ENCODE results near the gene BSN.

BSN gene

DNA sequence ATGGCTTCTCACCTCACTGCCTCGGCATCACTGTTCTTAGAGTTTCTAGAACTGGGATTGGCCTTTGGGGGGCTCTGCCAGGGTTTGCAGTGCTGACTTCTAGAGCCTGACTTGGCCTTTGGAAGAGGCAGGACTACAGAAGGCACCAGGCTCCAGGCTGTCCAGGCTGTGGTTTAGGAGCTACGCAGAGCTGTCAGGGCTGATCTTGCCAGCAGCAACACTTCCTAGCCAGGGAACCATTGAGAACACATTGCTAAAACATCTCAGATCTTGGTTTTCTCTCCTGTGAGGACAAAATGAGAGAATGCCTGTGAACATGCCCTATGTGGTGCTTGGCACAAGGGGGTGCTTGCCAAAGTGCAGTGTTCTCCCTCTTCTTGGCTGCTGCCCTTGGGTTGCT lies 85.3 kb downstream of the BSN start:
- Histone ChIP-seq H3K27ac (ENCODE audit: low read depth in 2 of 2, low read length in 2 of 2) (no peak overlapping the region), H3K4me3 (ENCODE audit: low read length in 2 of 2) (no peak overlapping the region), H3K9me3 (ENCODE audit: control insufficient read depth in 2 of 2, low read length in 2 of 2) (no peaks in the 10 kb centered on the region), H3K4me1 (ENCODE audit: control insufficient read depth in 2 of 2, insufficient read depth in 2 of 2, low read length in 2 of 2) (no peaks in the 10 kb centered on the region), H3K36me3 (ENCODE audit: control insufficient read depth in 2 of 2, insufficient read depth in 2 of 2, low read length in 2 of 2) (no peaks in the 10 kb centered on the region), H3K27me3 (ENCODE audit: control insufficient read depth in 2 of 2, insufficient read depth in 2 of 2, low read length in 2 of 2) (no peaks in the 10 kb centered on the region), H3K9ac (ENCODE audit: low read depth in 1 of 2, low read length in 2 of 2) (no peak overlapping the region)

DNA sequence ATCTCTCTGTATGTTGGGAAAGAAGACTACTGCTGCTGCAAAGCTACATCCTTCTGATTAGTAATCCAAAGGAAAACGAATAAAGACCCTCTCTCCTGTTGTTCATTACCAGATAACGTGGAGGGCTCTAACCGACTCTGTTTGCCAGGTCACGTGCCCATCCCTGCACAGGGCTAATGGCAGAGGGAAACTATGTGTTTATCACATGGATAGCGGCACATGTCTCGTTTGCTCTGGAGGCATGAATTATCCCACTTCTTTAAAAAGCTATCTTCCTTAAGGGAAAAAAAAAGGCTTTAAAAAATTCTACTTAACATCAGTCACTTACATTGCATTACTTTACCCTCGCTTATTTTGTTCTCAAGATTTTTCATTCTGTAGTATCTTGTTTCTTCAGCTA lies 87.0 kb downstream of the BSN start:
- no peaks in the 10 kb centered on the region for H3K27me3 ChIP-seq (ENCODE audit: control insufficient read depth in 2 of 2, insufficient read depth in 2 of 2, low read length in 2 of 2)
- H3K9me3 ChIP-seq (ENCODE audit: control insufficient read depth in 2 of 2, low read length in 2 of 2) = no peaks in the 10 kb centered on the region
- H3K4me3 ChIP-seq (ENCODE audit: low read length in 2 of 2) = no peak overlapping the region
- H3K36me3 ChIP-seq (ENCODE audit: control insufficient read depth in 2 of 2, insufficient read depth in 2 of 2, low read length in 2 of 2) = no peaks in the 10 kb centered on the region
- no peak overlapping the region for H3K27ac ChIP-seq (ENCODE audit: low read depth in 2 of 2, low read length in 2 of 2)
- H3K4me1 ChIP-seq (ENCODE audit: control insufficient read depth in 2 of 2, insufficient read depth in 2 of 2, low read length in 2 of 2) = no peaks in the 10 kb centered on the region
- H3K9ac ChIP-seq (ENCODE audit: low read depth in 1 of 2, low read length in 2 of 2) = no peak overlapping the region

DNA sequence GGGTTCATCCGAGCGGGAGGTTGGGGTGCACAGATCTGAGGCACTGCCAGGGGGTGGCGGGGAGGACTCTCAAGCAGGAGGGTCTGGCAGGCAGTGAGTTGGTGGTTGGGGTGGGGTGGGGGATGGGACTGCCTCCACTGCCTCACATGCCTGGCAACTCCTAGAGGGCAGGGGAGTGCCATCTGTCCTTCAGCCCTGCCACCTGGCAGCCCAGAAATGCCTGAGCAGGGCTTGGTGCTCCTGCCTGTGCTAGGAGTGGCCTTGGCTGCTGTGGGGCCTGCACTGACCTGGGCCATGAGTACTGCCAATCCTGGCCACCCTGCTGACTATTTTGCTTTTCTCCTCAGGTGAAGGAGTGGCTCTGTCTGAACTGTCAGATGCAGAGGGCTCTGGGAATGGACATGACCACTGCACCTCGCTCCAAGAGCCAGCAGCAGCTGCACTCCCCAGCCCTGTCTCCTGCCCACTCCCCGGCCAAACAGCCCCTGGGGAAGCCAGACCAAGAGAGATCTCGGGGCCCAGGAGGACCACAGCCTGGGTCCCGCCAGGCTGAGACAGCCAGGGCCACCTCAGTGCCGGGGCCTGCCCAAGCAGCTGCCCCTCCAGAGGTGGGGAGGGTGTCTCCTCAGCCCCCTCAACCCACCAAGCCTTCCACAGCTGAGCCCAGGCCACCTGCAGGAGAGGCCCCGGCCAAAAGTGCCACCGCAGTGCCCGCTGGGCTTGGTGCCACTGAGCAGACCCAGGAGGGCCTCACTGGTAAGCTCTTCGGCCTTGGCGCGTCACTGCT lies 87.8 kb downstream of the BSN start:
- Histone ChIP-seq H3K4me1 (ENCODE audit: control insufficient read depth in 2 of 2, insufficient read depth in 2 of 2, low read length in 2 of 2) (no peaks in the 10 kb centered on the region), H3K9ac (ENCODE audit: low read depth in 1 of 2, low read length in 2 of 2) (no peak overlapping the region), H3K4me3 (ENCODE audit: low read length in 2 of 2) (no peak overlapping the region), H3K36me3 (ENCODE audit: control insufficient read depth in 2 of 2, insufficient read depth in 2 of 2, low read length in 2 of 2) (no peaks in the 10 kb centered on the region), H3K27me3 (ENCODE audit: control insufficient read depth in 2 of 2, insufficient read depth in 2 of 2, low read length in 2 of 2) (no peaks in the 10 kb centered on the region), H3K9me3 (ENCODE audit: control insufficient read depth in 2 of 2, low read length in 2 of 2) (no peaks in the 10 kb centered on the region), H3K27ac (ENCODE audit: low read depth in 2 of 2, low read length in 2 of 2) (no peak overlapping the region)

DNA sequence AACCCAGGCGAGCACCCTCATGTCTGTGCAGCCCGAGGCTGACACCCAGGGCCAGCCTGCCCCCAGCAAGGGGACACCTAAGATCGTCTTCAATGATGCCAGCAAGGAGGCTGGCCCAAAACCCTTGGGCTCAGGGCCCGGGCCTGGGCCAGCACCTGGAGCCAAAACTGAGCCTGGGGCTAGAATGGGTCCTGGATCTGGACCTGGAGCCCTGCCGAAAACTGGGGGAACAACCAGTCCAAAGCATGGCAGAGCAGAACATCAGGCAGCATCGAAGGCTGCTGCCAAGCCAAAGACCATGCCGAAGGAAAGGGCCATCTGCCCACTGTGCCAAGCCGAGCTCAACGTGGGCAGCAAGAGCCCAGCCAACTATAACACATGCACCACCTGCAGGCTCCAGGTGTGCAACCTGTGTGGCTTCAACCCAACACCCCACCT lies 88.5 kb downstream of the BSN start:
- no peaks in the 10 kb centered on the region for H3K9me3 ChIP-seq (ENCODE audit: control insufficient read depth in 2 of 2, low read length in 2 of 2)
- H3K9ac ChIP-seq (ENCODE audit: low read depth in 1 of 2, low read length in 2 of 2) = no peak overlapping the region
- H3K4me3 ChIP-seq (ENCODE audit: low read length in 2 of 2) = no peak overlapping the region
- H3K27ac ChIP-seq (ENCODE audit: low read depth in 2 of 2, low read length in 2 of 2) = no peak overlapping the region
- H3K36me3 ChIP-seq (ENCODE audit: control insufficient read depth in 2 of 2, insufficient read depth in 2 of 2, low read length in 2 of 2) = no peaks in the 10 kb centered on the region
- H3K4me1 ChIP-seq (ENCODE audit: control insufficient read depth in 2 of 2, insufficient read depth in 2 of 2, low read length in 2 of 2) = no peaks in the 10 kb centered on the region
- H3K27me3 ChIP-seq (ENCODE audit: control insufficient read depth in 2 of 2, insufficient read depth in 2 of 2, low read length in 2 of 2) = no peaks in the 10 kb centered on the region

DNA sequence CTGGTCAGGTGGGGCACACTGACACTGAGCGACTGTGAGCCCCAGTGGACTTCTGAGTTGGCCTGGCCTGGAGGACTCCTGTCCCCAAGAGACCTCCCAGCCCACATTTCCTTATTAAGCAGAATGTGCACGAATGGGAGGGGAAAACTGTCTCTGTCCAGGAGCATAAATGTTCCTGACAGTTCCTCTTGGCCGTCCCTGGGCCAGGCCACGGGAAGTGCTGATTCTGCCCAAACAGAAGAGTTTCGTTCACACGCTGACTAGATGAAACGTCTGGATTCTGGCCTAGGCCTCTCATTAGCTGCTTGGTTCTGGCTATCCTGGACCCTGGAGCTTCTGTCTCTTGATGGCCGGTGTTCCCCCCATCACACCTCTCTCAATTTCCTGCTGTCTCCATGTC lies 90.4 kb downstream of the BSN start:
- Histone ChIP-seq H3K36me3 (ENCODE audit: control insufficient read depth in 2 of 2, insufficient read depth in 2 of 2, low read length in 2 of 2) (no peaks in the 10 kb centered on the region), H3K9me3 (ENCODE audit: control insufficient read depth in 2 of 2, low read length in 2 of 2) (no peaks in the 10 kb centered on the region), H3K4me3 (ENCODE audit: low read length in 2 of 2) (no peak overlapping the region), H3K27me3 (ENCODE audit: control insufficient read depth in 2 of 2, insufficient read depth in 2 of 2, low read length in 2 of 2) (no peaks in the 10 kb centered on the region), H3K27ac (ENCODE audit: low read depth in 2 of 2, low read length in 2 of 2) (no peak overlapping the region), H3K9ac (ENCODE audit: low read depth in 1 of 2, low read length in 2 of 2) (no peak overlapping the region), H3K4me1 (ENCODE audit: control insufficient read depth in 2 of 2, insufficient read depth in 2 of 2, low read length in 2 of 2) (no peaks in the 10 kb centered on the region)

DNA sequence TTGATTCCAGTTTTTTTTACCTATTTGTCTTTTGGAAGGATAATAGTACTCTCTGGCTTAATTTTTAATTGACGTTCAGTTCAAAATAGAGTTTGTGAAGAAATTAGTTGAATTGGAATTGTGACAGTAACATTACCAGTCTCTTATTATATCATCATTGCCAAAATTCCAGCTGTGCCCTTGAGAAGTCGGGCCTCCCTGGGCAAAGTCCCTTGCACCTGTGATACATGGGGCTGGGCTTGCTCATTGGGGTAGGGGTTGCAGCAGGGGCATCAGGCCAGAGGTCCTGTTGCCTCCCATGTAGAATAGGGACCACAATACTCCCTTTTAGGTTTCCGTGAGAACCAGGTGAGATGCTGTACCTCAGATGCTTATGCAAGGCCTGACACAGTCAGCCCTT lies 92.0 kb downstream of the BSN start:
- Histone ChIP-seq H3K4me1 (ENCODE audit: control insufficient read depth in 2 of 2, insufficient read depth in 2 of 2, low read length in 2 of 2) (no peaks in the 10 kb centered on the region), H3K27ac (ENCODE audit: low read depth in 2 of 2, low read length in 2 of 2) (no peak overlapping the region), H3K9me3 (ENCODE audit: control insufficient read depth in 2 of 2, low read length in 2 of 2) (no peaks in the 10 kb centered on the region), H3K9ac (ENCODE audit: low read depth in 1 of 2, low read length in 2 of 2) (no peak overlapping the region), H3K4me3 (ENCODE audit: low read length in 2 of 2) (no peak overlapping the region), H3K36me3 (ENCODE audit: control insufficient read depth in 2 of 2, insufficient read depth in 2 of 2, low read length in 2 of 2) (no peaks in the 10 kb centered on the region), H3K27me3 (ENCODE audit: control insufficient read depth in 2 of 2, insufficient read depth in 2 of 2, low read length in 2 of 2) (no peaks in the 10 kb centered on the region)

DNA sequence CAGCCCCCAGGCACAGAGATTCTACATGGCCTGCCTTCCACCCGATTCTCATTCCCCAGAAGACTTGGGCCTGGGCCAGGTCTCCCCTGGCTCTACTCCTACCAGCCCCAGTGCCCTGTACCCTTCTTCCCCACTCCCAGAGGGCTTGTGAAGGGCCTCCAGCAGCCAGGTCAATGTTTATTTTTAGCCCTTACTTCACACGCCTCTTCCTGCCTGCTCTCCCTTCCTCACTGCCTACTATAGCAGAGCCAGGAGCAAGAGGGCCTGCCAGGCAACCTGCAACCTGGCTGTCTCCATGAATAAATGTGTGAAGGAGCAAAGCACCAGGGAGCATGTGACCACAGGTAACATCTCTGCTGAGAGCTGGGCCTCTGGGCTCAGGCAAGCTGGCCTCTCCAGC lies 93.5 kb downstream of the BSN start:
- no peak overlapping the region for H3K27ac ChIP-seq (ENCODE audit: low read depth in 2 of 2, low read length in 2 of 2)
- no peaks in the 10 kb centered on the region for H3K9me3 ChIP-seq (ENCODE audit: control insufficient read depth in 2 of 2, low read length in 2 of 2)
- H3K36me3 ChIP-seq (ENCODE audit: control insufficient read depth in 2 of 2, insufficient read depth in 2 of 2, low read length in 2 of 2) = no peaks in the 10 kb centered on the region

DNA sequence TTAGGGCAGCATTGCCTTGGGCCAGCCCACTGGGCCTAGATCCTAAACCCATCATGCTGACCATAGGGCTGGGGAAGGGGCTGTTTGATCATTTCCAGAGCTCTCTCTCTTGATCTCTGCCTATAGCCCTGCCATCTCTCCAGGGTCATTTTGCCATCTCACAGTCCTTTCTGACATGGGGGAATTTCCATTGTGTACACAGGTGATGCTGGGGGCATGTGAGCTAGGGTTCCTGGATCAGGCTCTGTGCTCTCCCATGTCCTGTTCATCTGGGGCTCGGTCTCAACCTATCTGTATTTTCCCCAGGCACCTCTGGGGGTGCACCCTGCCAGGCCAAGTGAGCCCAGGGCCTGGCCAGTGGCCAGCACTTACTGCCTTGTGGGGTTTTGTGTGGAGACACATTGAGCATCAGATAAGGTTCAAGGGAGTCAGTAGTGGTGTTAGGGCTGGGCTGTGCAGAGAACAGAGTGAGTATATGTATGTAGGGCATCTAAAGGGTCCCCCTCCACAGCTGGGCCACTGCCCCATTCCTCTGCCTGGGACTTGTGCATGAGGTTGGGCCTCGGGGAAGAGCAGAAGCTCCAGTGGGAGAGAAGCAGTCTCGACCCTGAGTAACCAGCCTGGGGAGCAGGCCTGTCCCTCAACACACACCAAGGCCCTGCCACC lies 94.2 kb downstream of the BSN start:
- H3K27me3 ChIP-seq (ENCODE audit: control insufficient read depth in 2 of 2, insufficient read depth in 2 of 2, low read length in 2 of 2) = no peaks in the 10 kb centered on the region
- no peak overlapping the region for H3K27ac ChIP-seq (ENCODE audit: low read depth in 2 of 2, low read length in 2 of 2)
- no peaks in the 10 kb centered on the region for H3K9me3 ChIP-seq (ENCODE audit: control insufficient read depth in 2 of 2, low read length in 2 of 2)
- H3K36me3 ChIP-seq (ENCODE audit: control insufficient read depth in 2 of 2, insufficient read depth in 2 of 2, low read length in 2 of 2) = no peaks in the 10 kb centered on the region
- no peaks in the 10 kb centered on the region for H3K4me1 ChIP-seq (ENCODE audit: control insufficient read depth in 2 of 2, insufficient read depth in 2 of 2, low read length in 2 of 2)
- no peak overlapping the region for H3K4me3 ChIP-seq (ENCODE audit: low read length in 2 of 2)
- H3K9ac ChIP-seq (ENCODE audit: low read depth in 1 of 2, low read length in 2 of 2) = no peak overlapping the region

More for the DNA sequence above, 93.5 kb downstream of the BSN start:
- Histone ChIP-seq H3K27me3 (ENCODE audit: control insufficient read depth in 2 of 2, insufficient read depth in 2 of 2, low read length in 2 of 2) (no peaks in the 10 kb centered on the region), H3K9ac (ENCODE audit: low read depth in 1 of 2, low read length in 2 of 2) (no peak overlapping the region), H3K4me1 (ENCODE audit: control insufficient read depth in 2 of 2, insufficient read depth in 2 of 2, low read length in 2 of 2) (no peaks in the 10 kb centered on the region), H3K4me3 (ENCODE audit: low read length in 2 of 2) (no peak overlapping the region)

DNA sequence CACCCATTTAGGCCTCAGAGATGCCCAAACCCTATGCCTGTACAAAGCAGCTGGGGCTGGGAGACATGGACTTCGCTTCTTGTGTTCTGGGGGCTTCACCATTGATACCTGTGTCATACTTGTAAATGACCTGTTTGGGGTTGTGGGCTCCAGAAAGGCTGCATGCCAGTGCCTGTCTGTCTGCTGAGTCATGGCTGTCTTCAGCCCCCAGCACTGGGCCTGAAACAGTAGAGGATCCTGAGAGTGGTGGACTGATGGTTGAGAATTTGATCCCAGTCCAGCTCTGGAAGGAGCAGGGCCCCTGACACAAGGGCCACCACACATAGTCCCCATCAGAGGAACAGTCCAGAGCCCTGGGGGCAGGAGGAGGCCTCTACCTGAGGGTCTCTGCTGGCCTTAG lies 95.3 kb downstream of the BSN start:
- no peak overlapping the region for H3K9ac ChIP-seq (ENCODE audit: low read depth in 1 of 2, low read length in 2 of 2)
- no peaks in the 10 kb centered on the region for H3K9me3 ChIP-seq (ENCODE audit: control insufficient read depth in 2 of 2, low read length in 2 of 2)
- H3K36me3 ChIP-seq (ENCODE audit: control insufficient read depth in 2 of 2, insufficient read depth in 2 of 2, low read length in 2 of 2) = no peaks in the 10 kb centered on the region
- no peaks in the 10 kb centered on the region for H3K27me3 ChIP-seq (ENCODE audit: control insufficient read depth in 2 of 2, insufficient read depth in 2 of 2, low read length in 2 of 2)
- no peak overlapping the region for H3K27ac ChIP-seq (ENCODE audit: low read depth in 2 of 2, low read length in 2 of 2)
- no peak overlapping the region for H3K4me3 ChIP-seq (ENCODE audit: low read length in 2 of 2)
- H3K4me1 ChIP-seq (ENCODE audit: control insufficient read depth in 2 of 2, insufficient read depth in 2 of 2, low read length in 2 of 2) = no peaks in the 10 kb centered on the region

DNA sequence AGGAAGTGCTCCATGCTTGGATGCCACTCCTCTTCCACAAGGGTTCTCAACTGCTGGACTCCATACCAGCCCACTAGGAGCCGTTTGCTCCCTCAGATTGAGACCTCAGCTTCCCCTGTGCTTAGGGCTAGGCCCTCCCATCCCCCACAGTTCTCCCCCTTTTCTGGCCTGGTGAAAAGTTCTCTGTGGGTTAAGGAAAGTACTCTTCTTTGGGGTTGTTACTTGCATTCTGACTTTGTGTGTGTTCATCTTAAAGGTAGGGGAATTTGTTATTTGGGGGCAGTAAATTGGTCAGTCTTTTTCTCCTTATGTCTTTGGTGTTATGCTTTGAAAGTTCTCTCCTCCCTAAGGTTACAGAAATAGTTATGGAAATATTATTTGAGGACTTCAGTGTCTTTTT lies 95.9 kb downstream of the BSN start:
- Histone ChIP-seq H3K4me1 (ENCODE audit: control insufficient read depth in 2 of 2, insufficient read depth in 2 of 2, low read length in 2 of 2) (no peaks in the 10 kb centered on the region), H3K27me3 (ENCODE audit: control insufficient read depth in 2 of 2, insufficient read depth in 2 of 2, low read length in 2 of 2) (no peaks in the 10 kb centered on the region), H3K9me3 (ENCODE audit: control insufficient read depth in 2 of 2, low read length in 2 of 2) (no peaks in the 10 kb centered on the region), H3K27ac (ENCODE audit: low read depth in 2 of 2, low read length in 2 of 2) (no peak overlapping the region), H3K9ac (ENCODE audit: low read depth in 1 of 2, low read length in 2 of 2) (no peak overlapping the region), H3K4me3 (ENCODE audit: low read length in 2 of 2) (no peak overlapping the region), H3K36me3 (ENCODE audit: control insufficient read depth in 2 of 2, insufficient read depth in 2 of 2, low read length in 2 of 2) (no peaks in the 10 kb centered on the region)

All from mucosa of rectum (tissue), 2 donors.